ENCODE measurements around the gene EIPR1.
"Not testable (repeated sequence)": the region's sequence is repeated elsewhere in the genome, so short reads cannot be mapped to it uniquely, and the experiment has no call there.

DNA sequence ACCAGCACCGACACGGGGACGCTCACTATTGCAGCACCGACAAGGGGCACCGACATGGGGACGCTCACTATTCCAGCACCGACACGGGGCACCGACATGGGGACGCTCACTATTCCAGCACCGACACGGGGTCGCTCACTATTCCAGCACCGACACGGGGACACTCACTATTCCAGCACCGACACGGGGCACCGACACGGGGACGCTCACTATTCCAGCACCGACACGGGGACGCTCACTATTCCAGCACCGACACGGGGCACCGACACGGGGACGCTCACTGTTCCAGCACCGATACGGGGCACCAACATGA is 196.8 kb downstream of the EIPR1 start:
- not testable (repeated sequence) for TF ChIP-seq CTCF (IDR thresholded peaks at IDR 0.05; ENCODE audit: insufficient read depth, low read length, poor library complexity, severe bottlenecking); EZH2phosphoT487 (conservative IDR thresholded peaks at IDR 0.05; ENCODE audit: low read length)
